ENCODE results near the gene CDKAL1. TPM values are rescaled to one million over a fixed set of nuclear protein-coding genes. Genes with fewer than 3 reads are reported as not detected.

The CDKAL1 gene
- total RNA-seq, 2 donors from 2014 or later, result 12.1 to 19.0 TPM

GRCh38 chr6:20998748-20999448, 464.6 kb downstream of the CDKAL1 start:
- Histone ChIP-seq H3K9me3 (no peaks in the 10 kb centered on the region), H3K36me3 (no peaks in the 10 kb centered on the region), H3K4me3 (no peak overlapping the region), H3K4me1 (replicated peaks) (no peaks in the 10 kb centered on the region), H3K27me3 (replicated peaks; ENCODE audit: insufficient read depth) (no peaks in the 10 kb centered on the region), H3K27ac (no peak overlapping the region)
- WGBS, result 96% methylated on average over 6 of the region's 6 CpGs
- DNase-seq (ENCODE audit: low spot score), result no peak
- TF ChIP-seq POLR2AphosphoS5 (IDR thresholded peaks at IDR 0.05) (no peak), CTCF (IDR thresholded peaks at IDR 0.05) (no peak), POLR2A (IDR thresholded peaks at IDR 0.05) (no peak)
- intact Hi-C loops (cut with DNase I), result no loop called here

- DNase-seq (ENCODE audit: low spot score), result no peak
- TF ChIP-seq CTCF (IDR thresholded peaks at IDR 0.05) (no peak), POLR2AphosphoS5 (IDR thresholded peaks at IDR 0.05) (no peak)
- intact Hi-C loops (cut with DNase I), result no loop called here
- Histone ChIP-seq H3K4me3 (no peak overlapping the region), H3K27ac (no peak overlapping the region), H3K36me3 (no peaks in the 10 kb centered on the region), H3K9me3 (no peaks in the 10 kb centered on the region), H3K27me3 (replicated peaks; ENCODE audit: insufficient read depth) (no peaks in the 10 kb centered on the region), H3K4me1 (replicated peaks) (no peaks in the 10 kb centered on the region)
- WGBS, result 90% methylated on average over 2 of the region's 2 CpGs
Measured at GRCh38 chr6:21000331-21000801, 466.1 kb downstream of the CDKAL1 start.

- DNase-seq (ENCODE audit: low spot score), result peak; percentile 5
- no peaks in the 10 kb centered on the region for H3K27me3 ChIP-seq (replicated peaks; ENCODE audit: insufficient read depth)
- H3K4me3 ChIP-seq, result no peak overlapping the region
- 17% methylated on average over 3 of the region's 3 CpGs for WGBS
- TF ChIP-seq POLR2AphosphoS5 (IDR thresholded peaks at IDR 0.05), result peak; percentile 78
- no peak for TF ChIP-seq CTCF (IDR thresholded peaks at IDR 0.05)
- H3K9me3 ChIP-seq, result no peaks in the 10 kb centered on the region
- no peaks in the 10 kb centered on the region for H3K36me3 ChIP-seq
- H3K4me1 ChIP-seq (replicated peaks), result no peaks in the 10 kb centered on the region
- H3K27ac ChIP-seq, result no peak overlapping the region
- intact Hi-C loops (cut with DNase I), result no loop called here
Measured at GRCh38 chr6:21001736-21002135, 467.5 kb downstream of the CDKAL1 start.

GRCh38 chr6:21003780-21004541, 469.7 kb downstream of the CDKAL1 start:
- TF ChIP-seq CTCF (IDR thresholded peaks at IDR 0.05), result no peak
- TF ChIP-seq POLR2A (IDR thresholded peaks at IDR 0.05), result no peak
- TF ChIP-seq POLR2AphosphoS5 (IDR thresholded peaks at IDR 0.05), result no peak
- H3K36me3 ChIP-seq, result no peaks in the 10 kb centered on the region
- intact Hi-C loops (cut with DNase I), result no loop called here
- H3K27me3 ChIP-seq (replicated peaks; ENCODE audit: insufficient read depth), result no peaks in the 10 kb centered on the region
- no peak overlapping the region for H3K27ac ChIP-seq
- H3K4me1 ChIP-seq (replicated peaks), result no peaks in the 10 kb centered on the region
- no peak overlapping the region for H3K4me3 ChIP-seq
- WGBS, result 63% methylated on average over 3 of the region's 3 CpGs
- no peak for DNase-seq (ENCODE audit: low spot score)
- no peaks in the 10 kb centered on the region for H3K9me3 ChIP-seq

Data from prostate gland (tissue), 2 donors.